HG02852 (cell line): ENCODE data around the gene HEXD.
"Not testable (repeated sequence)": the region's sequence is repeated elsewhere in the genome, so short reads cannot be mapped to it uniquely, and the experiment has no call there.

Source experiments
- ATAC-seq: cut with Tn5 transposase; IDR thresholded peaks from one replicate; pipeline ENCODE4 v1.9.1; 2021; ENCODE audit warnings: mild to moderate bottlenecking, moderate library complexity; ENCODE audit not compliant: unreplicated experiment

The HEXD gene

GRCh38 chr17:82382220-82382932 is 35.8 kb upstream of the HEXD start:
- not testable (repeated sequence) for ATAC-seq

DNA sequence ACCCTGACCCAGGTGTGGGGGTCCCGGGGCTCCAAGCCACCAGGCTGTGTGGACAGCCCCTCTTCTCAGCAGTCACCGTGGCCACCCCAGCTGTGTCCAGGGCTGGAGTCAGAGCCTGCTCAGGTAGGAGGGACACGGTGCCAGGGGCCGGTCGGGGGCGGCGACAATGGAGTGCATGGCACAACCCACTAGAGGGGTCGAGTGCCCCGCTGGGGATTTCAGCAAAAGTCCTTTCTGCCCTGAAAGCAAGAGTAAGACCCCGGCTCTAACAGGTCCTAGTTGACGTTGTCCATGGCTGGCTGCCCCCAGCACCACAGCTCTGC is 35.3 kb upstream of the HEXD start:
- no peak for ATAC-seq

GRCh38 chr17:82383411-82383810 is 34.7 kb upstream of the HEXD start:
- no peak for ATAC-seq

DNA sequence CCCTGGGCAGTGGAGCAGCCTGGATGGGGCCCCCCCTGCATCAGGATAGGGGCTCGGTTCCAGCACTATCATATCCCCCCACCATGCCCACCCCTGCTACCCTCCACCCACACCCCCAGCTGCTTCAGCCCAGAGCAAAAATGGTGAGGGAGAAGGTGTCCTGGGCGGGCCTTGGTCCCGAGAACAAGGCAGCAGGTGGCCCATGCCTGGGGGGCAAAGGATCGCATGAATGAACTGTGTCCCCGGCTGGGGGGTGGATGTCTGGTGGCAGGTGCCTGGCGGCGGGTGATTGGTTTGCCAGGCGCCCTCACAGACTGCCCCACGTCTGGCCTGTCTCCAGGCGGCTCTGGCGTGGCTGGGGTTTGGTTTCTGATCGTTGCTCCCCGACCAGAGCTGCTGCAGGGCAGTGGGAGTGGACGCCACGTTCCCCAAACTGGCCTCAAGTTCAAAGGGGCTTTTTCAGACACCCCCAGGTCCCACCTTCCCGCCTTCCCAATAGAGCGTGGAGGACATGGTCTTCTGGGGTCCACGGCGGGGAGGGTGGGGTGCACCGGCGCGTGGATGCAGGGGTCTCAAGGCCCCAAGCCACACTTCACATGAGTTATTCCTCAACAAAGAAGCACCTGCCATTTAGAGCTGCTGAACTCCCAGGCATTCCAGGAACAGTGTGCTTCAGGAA is 34.0 kb upstream of the HEXD start:
- no peak for ATAC-seq

- no peak for ATAC-seq
These were observed 33.2 kb upstream of the HEXD start for GRCh38 chr17:82384730-82385481.

GRCh38 chr17:82385559-82386254 is 32.4 kb upstream of the HEXD start:
- no peak for ATAC-seq

DNA sequence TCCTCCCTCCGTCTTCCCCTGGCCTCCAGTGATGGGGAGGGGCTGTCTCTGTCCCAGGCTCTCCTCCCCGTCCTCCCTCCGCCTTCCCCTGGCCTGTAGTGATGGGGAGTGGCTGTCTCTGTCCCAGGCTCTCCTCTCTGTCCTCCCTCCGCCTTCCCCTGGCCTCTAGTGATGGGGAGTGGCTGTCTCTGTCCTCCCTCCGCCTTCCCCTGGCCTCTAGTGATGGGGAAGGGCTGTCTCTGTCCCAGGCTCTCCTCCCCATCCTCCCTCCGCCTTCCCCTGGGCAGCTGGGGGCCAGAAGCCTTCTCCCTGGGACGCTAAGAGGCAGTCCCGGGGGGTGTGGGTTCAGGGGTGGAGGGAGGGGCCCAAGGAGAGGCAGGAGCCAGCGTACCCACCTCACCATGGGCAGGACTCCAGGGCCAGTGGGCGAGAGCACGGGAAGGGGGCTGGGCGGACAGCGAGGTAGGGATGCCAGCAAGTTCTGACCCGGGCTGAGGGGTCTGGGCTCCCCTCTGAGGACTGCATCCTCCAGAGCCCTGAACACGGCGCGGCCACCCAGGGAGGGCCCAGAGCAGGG is 31.8 kb upstream of the HEXD start:
- no peak for ATAC-seq

- no peak for ATAC-seq
These were observed 31.1 kb upstream of the HEXD start for GRCh38 chr17:82386881-82387704.

DNA sequence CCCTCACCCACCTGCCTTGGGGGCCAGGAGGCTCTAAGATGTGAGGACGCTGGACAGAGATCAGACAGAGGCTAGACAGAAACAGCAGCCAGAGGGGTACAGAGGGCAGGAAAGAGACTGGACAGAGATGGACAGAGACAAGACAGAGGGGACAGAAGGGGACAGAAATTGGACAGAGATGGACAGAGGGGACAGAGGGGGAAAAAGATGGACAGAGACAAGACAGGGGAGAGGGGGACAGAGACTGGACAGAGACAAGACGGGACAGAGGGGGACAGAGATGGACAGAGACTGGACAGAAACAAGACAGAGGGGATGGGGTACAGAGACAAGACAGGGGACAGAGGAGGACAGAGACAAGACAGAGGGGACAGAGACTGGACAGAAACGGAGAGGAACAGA is 30.4 kb upstream of the HEXD start:
- no peak for ATAC-seq

GRCh38 chr17:82388223-82388921 is 29.8 kb upstream of the HEXD start:
- ATAC-seq, result no peak

DNA sequence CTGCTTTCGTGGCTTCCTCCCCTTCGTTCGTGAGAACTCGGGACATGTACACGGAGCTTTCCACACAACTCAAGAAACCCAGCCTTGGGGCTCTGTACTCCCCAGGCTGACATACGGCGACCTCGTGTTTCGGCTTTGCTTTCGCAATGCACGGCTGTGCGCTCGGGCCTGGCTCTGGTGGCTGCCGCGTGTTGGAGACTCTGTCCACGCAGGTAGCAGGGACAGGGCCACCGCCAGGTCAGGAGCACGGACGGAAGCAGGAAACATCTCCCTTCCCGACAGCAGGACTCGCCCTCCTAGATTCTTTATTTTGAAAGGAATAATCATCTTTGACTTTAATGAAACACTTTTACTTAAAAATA is 29.2 kb upstream of the HEXD start:
- no peak for ATAC-seq

- ATAC-seq, result no peak
These were observed 28.8 kb upstream of the HEXD start for GRCh38 chr17:82389379-82389778.

- ATAC-seq, result no peak
These were observed 27.9 kb upstream of the HEXD start for GRCh38 chr17:82390015-82390859.

GRCh38 chr17:82390860-82391435 is 27.2 kb upstream of the HEXD start:
- ATAC-seq, result no peak

GRCh38 chr17:82391496-82392066 is 26.6 kb upstream of the HEXD start:
- ATAC-seq, result no peak

GRCh38 chr17:82392209-82392920 is 25.8 kb upstream of the HEXD start:
- ATAC-seq, result no peak

GRCh38 chr17:82392941-82393340 is 25.2 kb upstream of the HEXD start:
- no peak for ATAC-seq

GRCh38 chr17:82394278-82394677 is 23.9 kb upstream of the HEXD start:
- no peak for ATAC-seq
